Stimulated activated CD8-positive, alpha-beta memory T cell treated with anti-CD3 and anti-CD28 coated beads, Interleukin-4, amount 100 ng/mL, for 1 hour (primary cell): ENCODE data around the gene CCDC69.

Experiments used
- DNase-seq, 2 donors: peaks; one replicate each; pipeline ENCODE4 v3.0.0-alpha.2; 2020; ENCODE audit warnings: low read depth in 2 of 2, low spot score in 1 of 2

Gene CCDC69

GRCh38 chr5:151146061-151146460 is 77.8 kb downstream of the CCDC69 start:
- no peak for DNase-seq

GRCh38 chr5:151144922-151145321 is 79.0 kb downstream of the CCDC69 start:
- DNase-seq = no peak

GRCh38 chr5:151144275-151144674 is 79.6 kb downstream of the CCDC69 start:
- DNase-seq = no peak

- no peak for DNase-seq
Measured at GRCh38 chr5:151143645-151144044, 80.2 kb downstream of the CCDC69 start.

GRCh38 chr5:151142933-151143332 is 81.0 kb downstream of the CCDC69 start:
- DNase-seq = no peak

GRCh38 chr5:151141535-151141934 is 82.4 kb downstream of the CCDC69 start:
- peak in 1 of 2 donors; percentile 35 for DNase-seq

- DNase-seq = no peak
Measured at GRCh38 chr5:151140686-151141459, 83.0 kb downstream of the CCDC69 start.

GRCh38 chr5:151139646-151140045 is 84.2 kb downstream of the CCDC69 start:
- no peak for DNase-seq

- DNase-seq = no peak
Measured at GRCh38 chr5:151139015-151139414, 84.9 kb downstream of the CCDC69 start.

GRCh38 chr5:151138114-151138513 is 85.8 kb downstream of the CCDC69 start:
- DNase-seq = no peak

- no peak for DNase-seq
Measured at GRCh38 chr5:151137067-151137825, 86.6 kb downstream of the CCDC69 start.

- DNase-seq = no peak
Measured at GRCh38 chr5:151134228-151134627, 89.7 kb downstream of the CCDC69 start.

- DNase-seq = no peak
Measured at GRCh38 chr5:151132963-151133362, 90.9 kb downstream of the CCDC69 start.
